HG03159 (cell line): ENCODE data around the gene ATP2B1.

ENCODE experiments used
- ATAC-seq: cut with Tn5 transposase; IDR thresholded peaks from one replicate; pipeline ENCODE4 v1.9.1; 2021; ENCODE audit warnings: mild to moderate bottlenecking, moderate library complexity; ENCODE audit not compliant: unreplicated experiment

ATP2B1 gene

GRCh38 chr12:89603678-89604077, 105.0 kb downstream of the ATP2B1 start:
- no peak for ATAC-seq

DNA sequence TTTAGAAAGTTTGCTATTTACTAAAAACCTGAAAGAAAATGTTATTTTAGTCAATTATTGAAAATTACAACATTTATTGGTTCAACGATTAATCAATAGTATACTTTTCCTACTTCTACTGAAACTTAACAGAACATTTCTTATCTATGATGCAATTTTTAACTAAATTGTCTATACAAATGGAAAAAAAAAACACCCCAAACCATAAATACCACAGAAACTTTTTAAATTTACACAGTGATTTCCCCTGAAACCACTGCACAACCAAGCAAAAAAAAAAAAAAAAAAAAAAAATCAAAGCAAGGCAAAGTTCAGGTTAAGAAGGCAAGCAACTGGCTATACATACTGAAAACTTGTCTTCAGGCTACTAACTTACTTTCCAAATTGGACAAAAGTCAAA, 110.9 kb downstream of the ATP2B1 start:
- peak; percentile 46 for ATAC-seq

GRCh38 chr12:89597210-89597609, 111.4 kb downstream of the ATP2B1 start:
- no peak for ATAC-seq

- ATAC-seq: no peak
Observed at GRCh38 chr12:89593873-89594272, 114.8 kb downstream of the ATP2B1 start.

DNA sequence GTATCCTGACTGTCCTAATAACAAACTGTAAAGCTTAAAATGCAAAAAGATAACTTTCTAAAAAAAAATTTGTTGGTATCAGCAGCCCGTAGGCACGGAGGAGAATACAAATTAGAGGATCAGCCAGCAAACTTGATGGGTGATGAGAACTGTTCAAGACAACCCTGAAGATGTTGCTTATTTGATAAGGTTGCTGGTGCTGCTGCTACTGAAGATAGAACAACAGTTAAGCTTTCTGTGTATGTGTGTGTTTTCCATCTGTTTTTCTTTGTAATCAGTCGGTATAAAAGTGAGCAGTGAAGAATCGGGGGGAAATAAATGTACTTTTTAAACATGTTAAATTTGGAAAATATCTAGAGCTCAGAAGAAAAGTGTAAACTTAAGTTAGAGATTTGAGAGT, 115.4 kb downstream of the ATP2B1 start:
- no peak for ATAC-seq

- ATAC-seq: no peak
Observed at GRCh38 chr12:89589753-89590152, 118.9 kb downstream of the ATP2B1 start.

GRCh38 chr12:89578499-89578898, 130.1 kb downstream of the ATP2B1 start:
- no peak for ATAC-seq

DNA sequence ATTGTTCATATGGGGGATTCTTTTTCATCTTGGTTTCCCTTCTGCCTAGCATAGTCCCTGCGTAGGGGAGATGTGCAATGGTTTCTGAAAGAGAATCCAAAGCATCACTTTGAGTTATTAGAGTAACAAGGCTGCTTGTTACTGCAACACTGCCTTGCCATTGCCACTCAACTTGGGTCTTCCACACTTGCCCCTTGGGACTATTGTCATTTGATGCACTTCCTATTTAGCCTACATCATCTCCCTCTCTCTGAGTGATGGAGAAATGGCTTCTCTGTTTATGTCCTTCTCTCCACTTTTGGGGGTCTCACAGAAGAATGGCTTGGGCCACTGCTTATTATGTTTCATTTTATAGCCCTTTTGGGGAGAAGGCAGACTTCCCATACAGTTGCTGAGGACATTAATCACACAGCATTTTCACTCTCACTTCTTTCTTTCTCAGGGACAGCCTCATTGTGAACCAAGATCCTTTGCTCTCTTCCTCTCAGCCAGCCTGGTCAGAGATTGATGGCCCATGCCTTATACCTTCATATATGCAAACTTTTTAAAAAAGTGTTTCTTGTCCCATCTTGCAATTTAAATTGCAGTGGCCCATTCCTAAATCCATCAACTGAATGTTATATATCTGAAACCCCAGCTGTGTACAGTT, 131.9 kb downstream of the ATP2B1 start:
- no peak for ATAC-seq

- no peak for ATAC-seq
Observed at GRCh38 chr12:89575374-89575773, 133.3 kb downstream of the ATP2B1 start.

DNA sequence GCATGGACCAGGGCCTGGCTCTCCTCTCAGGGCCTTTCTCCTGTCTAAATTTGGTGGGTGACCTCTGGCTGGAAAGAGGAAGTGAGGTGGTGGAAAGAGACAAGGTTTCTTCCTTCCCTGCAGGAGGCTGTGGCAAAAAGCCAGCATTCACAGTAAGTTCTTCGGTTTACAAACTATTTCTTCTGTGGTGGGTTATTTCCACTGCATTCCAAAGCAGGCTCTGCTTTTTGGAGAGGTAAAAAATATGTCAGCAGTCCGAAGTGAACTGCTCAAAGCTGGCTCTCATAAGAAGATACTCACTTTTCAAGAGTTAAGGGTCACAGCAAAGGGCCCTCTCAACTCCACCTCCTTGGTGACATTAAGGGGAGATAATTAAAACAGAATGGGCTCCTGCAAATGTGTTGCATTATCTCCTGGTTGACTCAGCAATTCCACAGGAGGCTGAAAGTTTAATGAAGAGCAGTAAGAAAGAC, 133.9 kb downstream of the ATP2B1 start:
- ATAC-seq: no peak

GRCh38 chr12:89573051-89573810, 135.4 kb downstream of the ATP2B1 start:
- no peak for ATAC-seq

GRCh38 chr12:89571491-89572195, 137.0 kb downstream of the ATP2B1 start:
- no peak for ATAC-seq

GRCh38 chr12:89568484-89568883, 140.2 kb downstream of the ATP2B1 start:
- ATAC-seq: no peak

- no peak for ATAC-seq
Observed at GRCh38 chr12:89567691-89568239, 140.9 kb downstream of the ATP2B1 start.

- ATAC-seq: no peak
Observed at GRCh38 chr12:89566615-89567014, 142.0 kb downstream of the ATP2B1 start.

- no peak for ATAC-seq
Observed at GRCh38 chr12:89565002-89565401, 143.6 kb downstream of the ATP2B1 start.

DNA sequence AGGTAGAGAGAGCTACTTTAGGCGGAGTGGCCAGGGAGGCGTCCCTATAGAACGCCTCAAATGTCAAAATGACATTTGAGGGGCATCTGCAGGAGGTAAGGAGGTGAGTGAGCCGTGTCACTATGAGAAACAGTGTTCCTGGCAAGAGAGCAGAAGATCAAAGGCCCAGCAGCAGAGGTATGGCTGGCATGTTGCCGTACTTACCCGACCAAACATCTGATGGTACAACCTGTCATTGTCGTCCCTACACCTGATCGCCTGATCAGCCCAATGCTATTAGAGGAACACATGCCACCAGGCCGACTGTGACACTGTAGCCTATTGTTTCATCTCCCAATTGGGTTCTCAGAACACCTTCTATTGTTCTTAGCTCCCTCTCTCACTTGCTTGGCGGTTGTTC, 148.9 kb downstream of the ATP2B1 start:
- no peak for ATAC-seq

GRCh38 chr12:89556976-89557375, 151.7 kb downstream of the ATP2B1 start:
- ATAC-seq: no peak

GRCh38 chr12:89552376-89552775, 156.3 kb downstream of the ATP2B1 start:
- no peak for ATAC-seq

GRCh38 chr12:89551747-89552146, 156.9 kb downstream of the ATP2B1 start:
- ATAC-seq: no peak

GRCh38 chr12:89547101-89547500, 161.5 kb downstream of the ATP2B1 start:
- no peak for ATAC-seq

DNA sequence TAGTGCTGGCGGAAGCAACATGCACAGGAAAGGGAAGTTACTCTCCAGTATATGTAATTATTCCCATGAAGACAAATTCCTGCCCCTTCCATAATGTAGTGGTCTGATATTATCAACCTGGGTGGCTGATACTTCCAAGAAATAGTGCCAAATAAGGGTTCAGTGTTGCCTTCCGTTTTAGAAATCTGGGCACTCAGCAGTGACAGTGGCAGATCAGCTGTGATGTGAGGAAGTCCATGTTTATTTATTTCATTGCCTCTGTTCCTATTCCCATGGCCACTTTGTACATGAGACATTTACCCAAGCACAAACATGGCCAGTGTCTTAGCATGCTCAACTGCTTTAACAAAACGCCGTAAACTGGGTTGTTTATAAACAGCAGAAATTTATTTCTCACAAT, 162.5 kb downstream of the ATP2B1 start:
- no peak for ATAC-seq
